ENCODE data around the gene GALM. TPM values are rescaled to one million over a fixed set of nuclear protein-coding genes. Genes with fewer than 3 reads are reported as not detected.

GALM gene
- total and polyA plus RNA-seq, 10 of the 15 experiments (the other 5 are each of a cell fraction or from before 2014, with no cell fraction given): 1.1 to 4.0 (median 1.7) TPM

GRCh38 chr2:38771632-38772031, 105.7 kb downstream of the GALM start:
- WGBS (ENCODE audit: insufficient coverage, insufficient replicate concordance, low lambda C conversion rate, missing lambda C conversion rate): 41% methylated on average over 5 of the region's 5 CpGs
- RAD21 ChIA-PET (ENCODE audit: unreplicated experiment): interaction anchor here (0.7 kb wide), 3 partner anchors 161 to 238 kb away, joined by 3 to 4 read pairs (median 4); no protein-coding TSS in a partner anchor
- ATAC-seq (no peak), DNase-seq (ENCODE audit: low read depth, low spot score) (no peak), FAIRE-seq (no peak)
- no peaks in the 10 kb centered on the region for H3K36me3 ChIP-seq (ENCODE audit: control insufficient read depth in 2 of 2, insufficient read depth in 2 of 2, low read length in 1 of 2)
- H4K20me1 ChIP-seq (ENCODE audit: control insufficient read depth, insufficient read depth): no peaks in the 10 kb centered on the region
- intact Hi-C loops (cut with micrococcal nuclease; ENCODE audit: unreplicated experiment) (no loop called here), in situ Hi-C loops (cut with MboI) (no loop called here)
- CTCF ChIA-PET: no interaction called here
- no peaks in the 10 kb centered on the region for H3K4me1 ChIP-seq (ENCODE audit: control insufficient read depth, insufficient read depth, low read length)
- TF ChIP-seq BMI1 (IDR thresholded peaks at IDR 0.05; ENCODE audit: borderline replicate concordance) (no peak), TCF7 (IDR thresholded peaks at IDR 0.05; ENCODE audit: borderline replicate concordance) (no peak), YY1 (IDR thresholded peaks at IDR 0.05; ENCODE audit: low read depth, low read length) (no peak), IKZF2 (IDR thresholded peaks at IDR 0.05) (no peak), ATF3 (IDR thresholded peaks at IDR 0.05; ENCODE audit: borderline replicate concordance, extremely low read depth, low read depth, low read length) (no peak), MEF2B (IDR thresholded peaks at IDR 0.05; ENCODE audit: partially characterized antibody, poor library complexity, severe bottlenecking) (no peak), ATF7 (IDR thresholded peaks at IDR 0.05; ENCODE audit: low read depth) (no peak), SP1 (IDR thresholded peaks at IDR 0.05; ENCODE audit: low read depth, low read length) (no peak), STAT1 (conservative IDR thresholded peaks at IDR 0.05) (no peak), FOS (IDR thresholded peaks at IDR 0.05; ENCODE audit: borderline replicate concordance, extremely low read depth, insufficient read length) (no peak), PML (IDR thresholded peaks at IDR 0.05; ENCODE audit: low read length) (no peak), SMC3 (IDR thresholded peaks at IDR 0.05; ENCODE audit: borderline replicate concordance, low read length) (no peak)
- SMC1A ChIA-PET (ENCODE audit: uncharacterized antibody, unreplicated experiment): no interaction called here
- POLR2A ChIA-PET: interaction anchor here (0.7 kb wide), 2 partner anchors 19 to 240 kb away, joined by 8 read pairs; no protein-coding TSS in a partner anchor
- no peak overlapping the region for H3K4me2 ChIP-seq (ENCODE audit: control insufficient read depth, insufficient read depth)
- no peaks in the 10 kb centered on the region for H3K79me2 ChIP-seq (ENCODE audit: control insufficient read depth, insufficient read depth, low read length)
- no peak overlapping the region for H3K9ac ChIP-seq (ENCODE audit: control insufficient read depth, insufficient read depth, low read length)
- no peak overlapping the region for H3K27ac ChIP-seq (ENCODE audit: control insufficient read depth, insufficient read depth)
- H3K27me3 ChIP-seq (replicated peaks in 1 of 2; ENCODE audit: control insufficient read depth in 2 of 2, insufficient read depth in 2 of 2, low read length in 1 of 2): no peaks in the 10 kb centered on the region
- no peak overlapping the region for H3K4me3 ChIP-seq
- H3K9me3 ChIP-seq (replicated peaks; ENCODE audit: control insufficient read depth, insufficient read depth, low read length): no peaks in the 10 kb centered on the region
- H2AFZ ChIP-seq (ENCODE audit: control insufficient read depth, low read depth, low read length): no peak overlapping the region
- BruUV-seq (replicated peaks): no TSS peak
